Measurements from ENCODE around the gene TMEM18.

- TF ChIP-seq EZH2 (IDR thresholded peaks at IDR 0.05) (no peak), POLR2AphosphoS5 (IDR thresholded peaks at IDR 0.05; ENCODE audit: borderline replicate concordance, low read depth, low read length) (no peak), FOXP2 (optimal IDR thresholded peaks at IDR 0.05; ENCODE audit: control extremely low read depth, extremely low read length, insufficient read depth) (no peak)
Observed at GRCh38 chr2:647691-648231, 29.4 kb downstream of the TMEM18 start.

Measured in SK-N-MC (cell line).